K562 (cell line): ENCODE results near the gene ZNF236.

ENCODE experiments used
- CTCF ChIP-seq, 3 experiments: IDR thresholded peaks in 2 of 3; conservative IDR thresholded peaks in 1 of 3; 2 replicates each; pipeline ENCODE4 v1.5.1; 2011 to 2012; ENCODE audit warnings: low read length in 3 of 3, mild to moderate bottlenecking in 3 of 3, control low read depth in 2 of 3, improper control_type of control experiment in 1 of 3, inconsistent platforms in 1 of 3, low read depth in 1 of 3, mixed read lengths in 1 of 3, moderate library complexity in 1 of 3; ENCODE audit not compliant: insufficient read depth in 2 of 3
- ELF1 ChIP-seq: fragments of 200-800 bp; sonication (Bioruptor generic); IDR thresholded peaks from 2 replicates; pipeline ENCODE4 v1.6.1; 2016; ENCODE audit warnings: missing genetic modification characterization, missing compliant biosample characterization
- ELF4 ChIP-seq: fragments of 450-650 bp; formaldehyde crosslinking; IDR thresholded peaks from 2 replicates; pipeline ENCODE4 v1.4.0; 2022; ENCODE audit warnings: missing genetic modification characterization
- FOXJ3 ChIP-seq: sonication (generic); formaldehyde crosslinking; IDR thresholded peaks from 2 replicates; pipeline ENCODE4 v1.4.0; 2020; ENCODE audit warnings: mild to moderate bottlenecking, missing genetic modification reagents
- GATA2 ChIP-seq: sonication (generic); formaldehyde crosslinking; IDR thresholded peaks from 2 replicates; pipeline ENCODE4 v1.4.0; 2020; ENCODE audit warnings: mild to moderate bottlenecking, missing genetic modification reagents
- HCFC1 ChIP-seq: IDR thresholded peaks from 2 replicates; pipeline ENCODE4 v1.6.1; 2012; ENCODE audit warnings: low read depth, low read length, improper control_type of control experiment
- MTA2 ChIP-seq: fragments of 450-650 bp; IDR thresholded peaks from 2 replicates; pipeline ENCODE4 v1.6.1; 2016; ENCODE audit warnings: low read depth
- NRF1 ChIP-seq, 2 experiments: fragments of 450-650 bp; IDR thresholded peaks in 1 of 2; conservative IDR thresholded peaks in 1 of 2; 2 replicates each; pipeline ENCODE4 v1.6.1; 2014; ENCODE audit warnings: mild to moderate bottlenecking in 2 of 2
- POLR2AphosphoS2 ChIP-seq: IDR thresholded peaks from 2 replicates; pipeline ENCODE4 v1.6.1; 2012; ENCODE audit warnings: low read length, improper control_type of control experiment
- TF ChIP-seq, protein P1 (sequence below): sonication (generic); formaldehyde crosslinking; IDR thresholded peaks from 2 replicates; pipeline ENCODE4 v1.5.0; 2020; ENCODE audit warnings: missing genetic modification reagents
- TF ChIP-seq, protein P2 (sequence below), 2 experiments: fragments of 200-800 bp in 1 of 2; sonication (Bioruptor generic) in 1 of 2; sonication (generic) in 1 of 2; formaldehyde crosslinking in 1 of 2; IDR thresholded peaks in 1 of 2; conservative IDR thresholded peaks in 1 of 2; 2 replicates each; pipeline versions ENCODE4 v1.5.0 to v1.6.1; 2016 to 2020; ENCODE audit warnings: missing compliant biosample characterization in 1 of 2, missing genetic modification characterization in 1 of 2, missing genetic modification reagents in 1 of 2
- TF ChIP-seq, protein P3 (sequence below): sonication (generic); formaldehyde crosslinking; IDR thresholded peaks from 2 replicates; pipeline ENCODE4 v1.8.1; 2023; ENCODE audit warnings: mild to moderate bottlenecking, missing genetic modification reagents, moderate library complexity

- TF ChIP-seq ELF1 (tag) (no peak), ELF4 (CRISPR knock-in tag) (no peak), HCFC1 (no peak), MTA2 (no peak), FOXJ3 (CRISPR knock-in tag) (no peak), POLR2AphosphoS2 (no peak), CTCF (IDR thresholded peaks at IDR 0.05 in 2 of 3, conservative IDR thresholded peaks at IDR 0.05 in 1 of 3; ENCODE audit: insufficient read depth in 2 of 3, low read depth in 1 of 3, low read length in 3 of 3) (no peak), GATA2 (no peak), NRF1 (conservative IDR thresholded peaks at IDR 0.05 in 1 of 2, IDR thresholded peaks at IDR 0.05 in 1 of 2) (no peak)
- TF ChIP-seq, protein P1, sequence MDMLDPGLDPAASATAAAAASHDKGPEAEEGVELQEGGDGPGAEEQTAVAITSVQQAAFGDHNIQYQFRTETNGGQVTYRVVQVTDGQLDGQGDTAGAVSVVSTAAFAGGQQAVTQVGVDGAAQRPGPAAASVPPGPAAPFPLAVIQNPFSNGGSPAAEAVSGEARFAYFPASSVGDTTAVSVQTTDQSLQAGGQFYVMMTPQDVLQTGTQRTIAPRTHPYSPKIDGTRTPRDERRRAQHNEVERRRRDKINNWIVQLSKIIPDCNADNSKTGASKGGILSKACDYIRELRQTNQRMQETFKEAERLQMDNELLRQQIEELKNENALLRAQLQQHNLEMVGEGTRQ (CRISPR knock-in tag) = no peak
- TF ChIP-seq, protein P2, sequence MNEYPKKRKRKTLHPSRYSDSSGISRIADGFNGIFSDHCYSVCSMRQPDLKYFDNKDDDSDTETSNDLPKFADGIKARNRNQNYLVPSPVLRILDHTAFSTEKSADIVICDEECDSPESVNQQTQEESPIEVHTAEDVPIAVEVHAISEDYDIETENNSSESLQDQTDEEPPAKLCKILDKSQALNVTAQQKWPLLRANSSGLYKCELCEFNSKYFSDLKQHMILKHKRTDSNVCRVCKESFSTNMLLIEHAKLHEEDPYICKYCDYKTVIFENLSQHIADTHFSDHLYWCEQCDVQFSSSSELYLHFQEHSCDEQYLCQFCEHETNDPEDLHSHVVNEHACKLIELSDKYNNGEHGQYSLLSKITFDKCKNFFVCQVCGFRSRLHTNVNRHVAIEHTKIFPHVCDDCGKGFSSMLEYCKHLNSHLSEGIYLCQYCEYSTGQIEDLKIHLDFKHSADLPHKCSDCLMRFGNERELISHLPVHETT (CRISPR knock-in tag; conservative IDR thresholded peaks at IDR 0.05 in 1 of 2, IDR thresholded peaks at IDR 0.05 in 1 of 2) = no peak
- TF ChIP-seq, protein P3, sequence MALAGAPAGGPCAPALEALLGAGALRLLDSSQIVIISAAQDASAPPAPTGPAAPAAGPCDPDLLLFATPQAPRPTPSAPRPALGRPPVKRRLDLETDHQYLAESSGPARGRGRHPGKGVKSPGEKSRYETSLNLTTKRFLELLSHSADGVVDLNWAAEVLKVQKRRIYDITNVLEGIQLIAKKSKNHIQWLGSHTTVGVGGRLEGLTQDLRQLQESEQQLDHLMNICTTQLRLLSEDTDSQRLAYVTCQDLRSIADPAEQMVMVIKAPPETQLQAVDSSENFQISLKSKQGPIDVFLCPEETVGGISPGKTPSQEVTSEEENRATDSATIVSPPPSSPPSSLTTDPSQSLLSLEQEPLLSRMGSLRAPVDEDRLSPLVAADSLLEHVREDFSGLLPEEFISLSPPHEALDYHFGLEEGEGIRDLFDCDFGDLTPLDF (CRISPR knock-in tag) = no peak
These were observed 73.1 kb downstream of the ZNF236 start for GRCh38 chr18:76895498-76895897.
